COLO829 (cell line): Measurements from ENCODE around the gene ZNF425.
"Not testable (repeated sequence)": the region's sequence is repeated elsewhere in the genome, so short reads cannot be mapped to it uniquely, and the experiment has no call there.

Experiments
- DNase-seq: peaks from one replicate; pipeline ENCODE4 v3.0.0; 2012; ENCODE audit warnings: low spot score

Gene ZNF425

GRCh38 chr7:149125863-149126661 is at the start of gene ZNF425:
ZNF425 (minus strand) TSS chr7:149126324; CDS start chr7:149126213, 111 bp downstream.
- peak; percentile 88 for DNase-seq

GRCh38 chr7:149175150-149175549 is 49.0 kb upstream of the ZNF425 start:
- DNase-seq: no peak

GRCh38 chr7:149172534-149172920 is 46.4 kb upstream of the ZNF425 start:
- no peak for DNase-seq

GRCh38 chr7:149171892-149172533 is 45.9 kb upstream of the ZNF425 start:
- DNase-seq: no peak

GRCh38 chr7:149166630-149167352 is 40.7 kb upstream of the ZNF425 start:
- no peak for DNase-seq

- no peak for DNase-seq
These were observed 40.0 kb upstream of the ZNF425 start for GRCh38 chr7:149166142-149166541.

GRCh38 chr7:149161241-149161848 is 35.2 kb upstream of the ZNF425 start:
- DNase-seq: no peak

- no peak for DNase-seq
These were observed 30.8 kb upstream of the ZNF425 start for GRCh38 chr7:149156898-149157297.

GRCh38 chr7:149154056-149154455 is 27.9 kb upstream of the ZNF425 start:
- DNase-seq: no peak

- no peak for DNase-seq
These were observed 27.2 kb upstream of the ZNF425 start for GRCh38 chr7:149153346-149153745.

- DNase-seq: no peak
These were observed 24.9 kb upstream of the ZNF425 start for GRCh38 chr7:149150981-149151380.

GRCh38 chr7:149147752-149148653 is 21.9 kb upstream of the ZNF425 start:
- no peak for DNase-seq

- peak; percentile 86 for DNase-seq
These were observed 21.1 kb upstream of the ZNF425 start, which contains the start of gene ZNF398 for GRCh38 chr7:149147072-149147751. ZNF398 (plus strand) TSS chr7:149147453; CDS start chr7:149147743, 290 bp downstream.

GRCh38 chr7:149145031-149145845 is 19.1 kb upstream of the ZNF425 start:
- DNase-seq: no peak

- DNase-seq: not testable (repeated sequence)
These were observed 18.4 kb upstream of the ZNF425 start for GRCh38 chr7:149144436-149144922.

- DNase-seq: no peak
These were observed 15.8 kb upstream of the ZNF425 start for GRCh38 chr7:149141893-149142292.

GRCh38 chr7:149140831-149141230 is 14.7 kb upstream of the ZNF425 start:
- no peak for DNase-seq

- DNase-seq: no peak
These were observed 10.0 kb upstream of the ZNF425 start for GRCh38 chr7:149136118-149136517.

- no peak for DNase-seq
These were observed 7.0 kb upstream of the ZNF425 start for GRCh38 chr7:149133028-149133710.
